HepG2 (cell line): ENCODE measurements around the gene BCL2L1. TPM values are rescaled to one million over a fixed set of nuclear protein-coding genes. Genes with fewer than 3 reads are reported as not detected.

Experiments used
- ETV6 ChIP-seq: sonication (generic); formaldehyde crosslinking; conservative IDR thresholded peaks from 2 replicates; pipeline ENCODE4 v1.4.0; 2020; ENCODE audit warnings: missing genetic modification reagents
- HINFP ChIP-seq: sonication (generic); formaldehyde crosslinking; IDR thresholded peaks from 2 replicates; pipeline ENCODE4 v1.4.0; 2020; ENCODE audit warnings: low read depth, mild to moderate bottlenecking, missing genetic modification reagents
- JARID2 ChIP-seq: sonication (generic); formaldehyde crosslinking; IDR thresholded peaks from 2 replicates; pipeline ENCODE4 v1.8.1; 2023; ENCODE audit warnings: missing genetic modification reagents, inconsistent platforms; ENCODE audit not compliant: insufficient replicate concordance
- MED13 ChIP-seq: sonication (generic); formaldehyde crosslinking; IDR thresholded peaks from 2 replicates; pipeline ENCODE4 v1.5.0; 2020; ENCODE audit warnings: missing genetic modification reagents
- NR2F2 ChIP-seq: IDR thresholded peaks from 2 replicates; pipeline ENCODE4 v1.6.1; 2012; ENCODE audit warnings: low read depth, inconsistent platforms, borderline replicate concordance
- PHF8 ChIP-seq: sonication (generic); formaldehyde crosslinking; IDR thresholded peaks from 2 replicates; pipeline ENCODE4 v1.5.0; 2020; ENCODE audit warnings: missing genetic modification reagents
- SMC3 ChIP-seq: IDR thresholded peaks from 2 replicates; pipeline ENCODE4 v1.6.1; 2011; ENCODE audit warnings: low read length, improper control_type of control experiment
- SP4 ChIP-seq: sonication (generic); formaldehyde crosslinking; IDR thresholded peaks from 2 replicates; pipeline ENCODE4 v1.8.1; 2023; ENCODE audit warnings: mild to moderate bottlenecking, missing genetic modification reagents
- THYN1 ChIP-seq: sonication (generic); formaldehyde crosslinking; IDR thresholded peaks from 2 replicates; pipeline ENCODE4 v1.8.1; 2023; ENCODE audit warnings: low read depth, mild to moderate bottlenecking, moderate library complexity, missing genetic modification reagents, borderline replicate concordance
- ZBTB34 ChIP-seq: sonication (generic); formaldehyde crosslinking; IDR thresholded peaks from 2 replicates; pipeline ENCODE4 v1.8.0; 2022; ENCODE audit warnings: mild to moderate bottlenecking, missing genetic modification reagents
- ZNF296 ChIP-seq: sonication (generic); formaldehyde crosslinking; conservative IDR thresholded peaks from 2 replicates; pipeline ENCODE4 v1.5.0; 2020; ENCODE audit warnings: mild to moderate bottlenecking, missing genetic modification reagents
- ZNF652 ChIP-seq: IDR thresholded peaks from 2 replicates; pipeline ENCODE4 v1.6.1; 2016; ENCODE audit warnings: low read depth, borderline replicate concordance
- ZSCAN22 ChIP-seq: sonication (generic); formaldehyde crosslinking; IDR thresholded peaks from 2 replicates; pipeline ENCODE4 v1.4.0; 2020; ENCODE audit warnings: mild to moderate bottlenecking, missing genetic modification reagents
- polyA plus RNA-seq, 8 experiments: library from polyadenylated mRNA; depleted of rRNA in 3 of 8; stranded (reverse) in 7 of 8; unstranded in 1 of 8; fragments of >200 nt; fragmentation: Illumina TruSeq in 4 of 8; extraction: Trizol in 4 of 8; gene quantifications; 2 replicates each; pipeline versions ENCODE4 v1.2.1 to v1.2.3, GENCODE V29; 2011 to 2016; ENCODE audit warnings: low read depth in 4 of 8, missing spikeins in 1 of 8, mixed read lengths in 1 of 8; ENCODE audit not compliant: insufficient read depth in 1 of 8
- total RNA-seq, 5 experiments: library from RNA; depleted of rRNA; stranded (reverse); fragments of >200 nt; fragmentation: Illumina TruSeq; extraction: Trizol; gene quantifications; 2 replicates each; pipeline ENCODE4 v1.2.3, GENCODE V29; 2016; ENCODE audit warnings: low read depth in 1 of 5
- TF ChIP-seq, protein P1 (sequence below): sonication (generic); formaldehyde crosslinking; IDR thresholded peaks from 2 replicates; pipeline ENCODE4 v1.9.0; 2021; ENCODE audit warnings: missing genetic modification reagents, mild to moderate bottlenecking, borderline replicate concordance
- TF ChIP-seq, protein P2 (sequence below): sonication (generic); formaldehyde crosslinking; IDR thresholded peaks from 2 replicates; pipeline ENCODE4 v1.4.0; 2020; ENCODE audit warnings: missing genetic modification reagents
- TF ChIP-seq, protein P3 (sequence below): sonication (generic); formaldehyde crosslinking; IDR thresholded peaks from 2 replicates; pipeline ENCODE4 v1.8.1; 2023; ENCODE audit warnings: mild to moderate bottlenecking, moderate library complexity, missing genetic modification reagents

BCL2L1 gene
- total and polyA plus RNA-seq, 2 of the 13 experiments (the other 11 are each of a cell fraction or from before 2014, with no cell fraction given) = 164 to 258 TPM

DNA sequence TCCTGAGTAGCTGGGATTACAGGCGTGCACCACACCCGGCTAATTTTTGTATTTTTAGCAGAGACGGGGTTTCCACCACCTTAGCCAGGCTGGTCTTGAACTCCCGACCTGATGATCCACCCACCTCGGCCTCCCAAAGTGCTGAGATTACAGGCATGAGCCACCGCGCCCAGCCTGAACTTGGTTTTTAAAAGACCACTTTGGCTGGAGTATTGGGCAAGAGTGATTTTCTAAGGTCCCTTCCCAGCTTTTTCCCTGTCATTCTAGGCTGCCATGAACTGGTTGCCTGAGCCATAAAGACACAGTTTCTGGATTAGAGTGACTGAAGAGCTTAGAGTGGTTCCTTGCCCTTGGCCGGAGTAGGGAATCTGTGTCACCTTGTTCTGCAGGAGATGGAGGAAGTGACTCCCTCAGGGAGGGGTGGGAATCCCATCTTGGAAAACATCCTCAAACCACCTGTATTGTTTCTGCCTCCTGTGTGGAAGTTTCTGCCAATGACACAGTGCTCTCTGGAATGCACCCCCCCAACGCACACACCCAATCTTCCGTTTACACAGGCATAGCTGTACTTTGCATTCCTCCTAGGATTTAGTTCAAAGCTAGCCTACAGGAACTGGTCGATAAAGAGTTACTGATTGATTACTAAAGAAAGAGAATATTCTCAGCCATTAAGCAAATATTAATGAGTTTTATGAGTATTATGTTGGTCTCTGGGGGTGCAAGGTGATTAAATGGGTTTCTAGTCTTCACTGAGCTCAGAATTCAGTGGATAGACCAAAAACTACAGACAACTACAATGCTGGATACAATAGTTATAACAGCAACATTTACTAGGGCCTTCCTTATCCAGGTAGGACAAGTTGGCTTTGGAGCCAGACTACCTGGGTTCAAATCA, 18.2 kb downstream of the BCL2L1 start (continued):
- TF ChIP-seq, protein P1, sequence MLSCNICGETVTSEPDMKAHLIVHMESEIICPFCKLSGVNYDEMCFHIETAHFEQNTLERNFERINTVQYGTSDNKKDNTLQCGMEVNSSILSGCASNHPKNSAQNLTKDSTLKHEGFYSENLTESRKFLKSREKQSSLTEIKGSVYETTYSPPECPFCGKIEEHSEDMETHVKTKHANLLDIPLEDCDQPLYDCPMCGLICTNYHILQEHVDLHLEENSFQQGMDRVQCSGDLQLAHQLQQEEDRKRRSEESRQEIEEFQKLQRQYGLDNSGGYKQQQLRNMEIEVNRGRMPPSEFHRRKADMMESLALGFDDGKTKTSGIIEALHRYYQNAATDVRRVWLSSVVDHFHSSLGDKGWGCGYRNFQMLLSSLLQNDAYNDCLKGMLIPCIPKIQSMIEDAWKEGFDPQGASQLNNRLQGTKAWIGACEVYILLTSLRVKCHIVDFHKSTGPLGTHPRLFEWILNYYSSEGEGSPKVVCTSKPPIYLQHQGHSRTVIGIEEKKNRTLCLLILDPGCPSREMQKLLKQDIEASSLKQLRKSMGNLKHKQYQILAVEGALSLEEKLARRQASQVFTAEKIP (CRISPR knock-in tag) = no peak
- no peak for TF ChIP-seq ZNF296
- TF ChIP-seq NR2F2 = peak; percentile 98
- TF ChIP-seq SP4 (CRISPR knock-in tag) = peak; percentile 78
- TF ChIP-seq MED13 (CRISPR knock-in tag) = peak; percentile 100
- TF ChIP-seq ZSCAN22 (CRISPR knock-in tag) = peak; percentile 75; the same call in 1 of the 2 replicates
- peak; percentile 84; the same call in 1 of the 2 replicates for TF ChIP-seq ZBTB34 (CRISPR knock-in tag)
- peak; percentile 67 for TF ChIP-seq PHF8
- TF ChIP-seq SMC3 = peak; percentile 44
- TF ChIP-seq JARID2 = peak; percentile 95
- peak; percentile 94 for TF ChIP-seq HINFP (CRISPR knock-in tag)
- TF ChIP-seq, protein P2, sequence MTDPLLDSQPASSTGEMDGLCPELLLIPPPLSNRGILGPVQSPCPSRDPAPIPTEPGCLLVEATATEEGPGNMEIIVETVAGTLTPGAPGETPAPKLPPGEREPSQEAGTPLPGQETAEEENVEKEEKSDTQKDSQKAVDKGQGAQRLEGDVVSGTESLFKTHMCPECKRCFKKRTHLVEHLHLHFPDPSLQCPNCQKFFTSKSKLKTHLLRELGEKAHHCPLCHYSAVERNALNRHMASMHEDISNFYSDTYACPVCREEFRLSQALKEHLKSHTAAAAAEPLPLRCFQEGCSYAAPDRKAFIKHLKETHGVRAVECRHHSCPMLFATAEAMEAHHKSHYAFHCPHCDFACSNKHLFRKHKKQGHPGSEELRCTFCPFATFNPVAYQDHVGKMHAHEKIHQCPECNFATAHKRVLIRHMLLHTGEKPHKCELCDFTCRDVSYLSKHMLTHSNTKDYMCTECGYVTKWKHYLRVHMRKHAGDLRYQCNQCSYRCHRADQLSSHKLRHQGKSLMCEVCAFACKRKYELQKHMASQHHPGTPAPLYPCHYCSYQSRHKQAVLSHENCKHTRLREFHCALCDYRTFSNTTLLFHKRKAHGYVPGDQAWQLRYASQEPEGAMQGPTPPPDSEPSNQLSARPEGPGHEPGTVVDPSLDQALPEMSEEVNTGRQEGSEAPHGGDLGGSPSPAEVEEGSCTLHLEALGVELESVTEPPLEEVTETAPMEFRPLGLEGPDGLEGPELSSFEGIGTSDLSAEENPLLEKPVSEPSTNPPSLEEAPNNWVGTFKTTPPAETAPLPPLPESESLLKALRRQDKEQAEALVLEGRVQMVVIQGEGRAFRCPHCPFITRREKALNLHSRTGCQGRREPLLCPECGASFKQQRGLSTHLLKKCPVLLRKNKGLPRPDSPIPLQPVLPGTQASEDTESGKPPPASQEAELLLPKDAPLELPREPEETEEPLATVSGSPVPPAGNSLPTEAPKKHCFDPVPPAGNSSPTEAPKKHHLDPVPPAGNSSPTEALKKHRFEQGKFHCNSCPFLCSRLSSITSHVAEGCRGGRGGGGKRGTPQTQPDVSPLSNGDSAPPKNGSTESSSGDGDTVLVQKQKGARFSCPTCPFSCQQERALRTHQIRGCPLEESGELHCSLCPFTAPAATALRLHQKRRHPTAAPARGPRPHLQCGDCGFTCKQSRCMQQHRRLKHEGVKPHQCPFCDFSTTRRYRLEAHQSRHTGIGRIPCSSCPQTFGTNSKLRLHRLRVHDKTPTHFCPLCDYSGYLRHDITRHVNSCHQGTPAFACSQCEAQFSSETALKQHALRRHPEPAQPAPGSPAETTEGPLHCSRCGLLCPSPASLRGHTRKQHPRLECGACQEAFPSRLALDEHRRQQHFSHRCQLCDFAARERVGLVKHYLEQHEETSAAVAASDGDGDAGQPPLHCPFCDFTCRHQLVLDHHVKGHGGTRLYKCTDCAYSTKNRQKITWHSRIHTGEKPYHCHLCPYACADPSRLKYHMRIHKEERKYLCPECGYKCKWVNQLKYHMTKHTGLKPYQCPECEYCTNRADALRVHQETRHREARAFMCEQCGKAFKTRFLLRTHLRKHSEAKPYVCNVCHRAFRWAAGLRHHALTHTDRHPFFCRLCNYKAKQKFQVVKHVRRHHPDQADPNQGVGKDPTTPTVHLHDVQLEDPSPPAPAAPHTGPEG = peak; percentile 87
- TF ChIP-seq THYN1 (CRISPR knock-in tag) = peak; percentile 19; the same call in 1 of the 2 replicates
- peak; percentile 95 for TF ChIP-seq ETV6 (CRISPR knock-in tag)
- TF ChIP-seq, protein P3, sequence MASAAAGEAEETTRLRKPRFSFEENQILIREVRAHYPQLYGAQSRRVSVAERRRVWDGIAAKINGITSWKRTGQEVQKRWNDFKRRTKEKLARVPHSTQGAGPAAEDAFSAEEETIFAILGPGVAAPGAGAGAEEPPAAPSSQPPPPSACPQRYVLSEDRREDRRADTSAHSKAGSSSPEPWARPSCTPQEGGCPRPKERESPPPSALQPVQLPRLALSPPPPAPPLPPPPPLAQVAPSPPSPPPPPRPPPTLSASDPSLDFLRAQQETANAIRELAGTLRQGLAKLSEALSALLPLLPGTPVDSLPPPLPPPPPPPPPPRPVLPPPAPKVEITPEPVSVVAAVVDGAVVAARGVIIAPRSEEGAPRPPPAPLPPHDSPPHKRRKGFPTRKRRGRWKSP (CRISPR knock-in tag) = peak; percentile 98
- peak; percentile 94 for TF ChIP-seq ZNF652
